ENCODE measurements around the gene PODXL2. TPM values are rescaled to one million over a fixed set of nuclear protein-coding genes. Genes with fewer than 3 reads are reported as not detected.

Gene PODXL2
- total RNA-seq, 1 donor from 2014 or later: 10.7 TPM

DNA sequence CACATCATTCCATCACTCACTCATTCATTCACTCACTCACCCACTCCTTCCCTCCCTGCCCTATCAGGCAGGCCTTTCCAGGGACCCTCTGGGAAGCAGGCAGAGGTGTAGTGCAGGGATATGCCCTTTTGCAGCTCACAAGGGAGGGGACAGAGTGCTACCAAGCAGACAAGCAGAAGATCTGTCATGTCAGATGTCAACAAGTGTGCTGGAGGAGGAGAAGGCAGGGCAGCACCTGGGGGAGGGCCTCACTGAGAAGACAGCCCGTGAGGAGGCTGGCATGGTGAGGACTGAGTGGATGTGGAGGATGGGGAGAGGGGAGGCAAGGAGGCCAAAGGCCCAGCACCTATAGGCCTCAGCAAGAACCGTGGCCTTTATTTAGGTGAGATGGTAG, 59.0 kb downstream of the PODXL2 start:
- H3K4me3 Mint-ChIP-seq (ENCODE audit: unreplicated experiment): no peak overlapping the region
- H3K4me1 Mint-ChIP-seq (ENCODE audit: low read depth): peaks cover 6% of the 10 kb centered on the region
- no peaks in the 10 kb centered on the region for H3K36me3 Mint-ChIP-seq (ENCODE audit: low read depth)
- H3K9me3 Mint-ChIP-seq (ENCODE audit: low read depth): no peaks in the 10 kb centered on the region
- TF ChIP-seq, protein P1, sequence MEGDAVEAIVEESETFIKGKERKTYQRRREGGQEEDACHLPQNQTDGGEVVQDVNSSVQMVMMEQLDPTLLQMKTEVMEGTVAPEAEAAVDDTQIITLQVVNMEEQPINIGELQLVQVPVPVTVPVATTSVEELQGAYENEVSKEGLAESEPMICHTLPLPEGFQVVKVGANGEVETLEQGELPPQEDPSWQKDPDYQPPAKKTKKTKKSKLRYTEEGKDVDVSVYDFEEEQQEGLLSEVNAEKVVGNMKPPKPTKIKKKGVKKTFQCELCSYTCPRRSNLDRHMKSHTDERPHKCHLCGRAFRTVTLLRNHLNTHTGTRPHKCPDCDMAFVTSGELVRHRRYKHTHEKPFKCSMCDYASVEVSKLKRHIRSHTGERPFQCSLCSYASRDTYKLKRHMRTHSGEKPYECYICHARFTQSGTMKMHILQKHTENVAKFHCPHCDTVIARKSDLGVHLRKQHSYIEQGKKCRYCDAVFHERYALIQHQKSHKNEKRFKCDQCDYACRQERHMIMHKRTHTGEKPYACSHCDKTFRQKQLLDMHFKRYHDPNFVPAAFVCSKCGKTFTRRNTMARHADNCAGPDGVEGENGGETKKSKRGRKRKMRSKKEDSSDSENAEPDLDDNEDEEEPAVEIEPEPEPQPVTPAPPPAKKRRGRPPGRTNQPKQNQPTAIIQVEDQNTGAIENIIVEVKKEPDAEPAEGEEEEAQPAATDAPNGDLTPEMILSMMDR (IDR thresholded peaks at IDR 0.05): no peak
- H3K27me3 Mint-ChIP-seq (ENCODE audit: low read depth): no peaks in the 10 kb centered on the region
- H3K27ac Mint-ChIP-seq (ENCODE audit: unreplicated experiment): no peak overlapping the region
- peak; percentile 40 for DNase-seq (ENCODE audit: low spot score)

DNA sequence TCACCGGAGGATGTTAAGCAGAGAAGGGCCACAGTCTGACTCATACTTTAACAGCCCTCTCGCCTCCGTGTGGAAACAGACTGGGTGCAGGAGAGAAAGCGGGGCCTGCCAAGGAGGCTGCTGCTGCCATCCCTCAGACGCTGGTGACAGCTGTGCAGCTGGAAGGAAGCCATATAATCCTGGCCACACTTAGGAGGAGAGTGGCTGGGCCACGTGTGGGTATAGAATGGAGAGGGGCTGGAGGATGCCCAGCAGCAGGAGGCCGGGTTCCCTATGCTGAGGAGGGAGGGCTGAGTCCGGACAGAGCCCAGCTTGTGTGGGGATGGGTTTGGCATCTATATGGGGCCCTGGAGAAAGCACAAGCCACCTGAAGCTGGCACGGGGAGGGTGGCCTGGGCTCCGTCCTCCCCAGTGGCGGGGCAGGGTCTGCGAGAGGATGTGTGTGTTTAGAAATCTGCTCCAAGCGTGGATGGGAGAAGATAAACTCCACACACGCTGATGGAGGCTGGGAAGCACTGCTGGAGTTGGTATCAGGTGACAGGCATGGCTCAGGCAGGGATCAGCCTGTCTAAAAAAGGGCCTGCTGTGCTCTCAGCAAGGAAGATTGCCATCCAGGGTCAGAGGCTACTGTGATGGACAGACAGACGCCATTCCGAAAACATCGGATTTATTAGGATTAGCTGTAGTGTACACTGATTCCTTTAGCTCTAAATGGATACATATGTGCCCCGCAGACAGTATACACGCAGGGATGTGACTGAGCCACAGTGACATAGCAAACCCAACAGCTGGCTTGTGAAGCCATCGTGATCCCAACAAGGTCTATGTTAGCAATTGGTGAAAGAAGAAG, 59.7 kb downstream of the PODXL2 start:
- TF ChIP-seq, protein P1 (IDR thresholded peaks at IDR 0.05): no peak
- no peak overlapping the region for H3K27ac Mint-ChIP-seq (ENCODE audit: unreplicated experiment)
- DNase-seq (ENCODE audit: low spot score): peak; percentile 74
- no peaks in the 10 kb centered on the region for H3K27me3 Mint-ChIP-seq (ENCODE audit: low read depth)
- peaks cover 4% of the 10 kb centered on the region for H3K4me1 Mint-ChIP-seq (ENCODE audit: low read depth)
- H3K36me3 Mint-ChIP-seq (ENCODE audit: low read depth): peaks cover 3% of the 10 kb centered on the region
- peak overlapping the region; percentile 29 for H3K4me3 Mint-ChIP-seq (ENCODE audit: unreplicated experiment)
- no peaks in the 10 kb centered on the region for H3K9me3 Mint-ChIP-seq (ENCODE audit: low read depth)

DNA sequence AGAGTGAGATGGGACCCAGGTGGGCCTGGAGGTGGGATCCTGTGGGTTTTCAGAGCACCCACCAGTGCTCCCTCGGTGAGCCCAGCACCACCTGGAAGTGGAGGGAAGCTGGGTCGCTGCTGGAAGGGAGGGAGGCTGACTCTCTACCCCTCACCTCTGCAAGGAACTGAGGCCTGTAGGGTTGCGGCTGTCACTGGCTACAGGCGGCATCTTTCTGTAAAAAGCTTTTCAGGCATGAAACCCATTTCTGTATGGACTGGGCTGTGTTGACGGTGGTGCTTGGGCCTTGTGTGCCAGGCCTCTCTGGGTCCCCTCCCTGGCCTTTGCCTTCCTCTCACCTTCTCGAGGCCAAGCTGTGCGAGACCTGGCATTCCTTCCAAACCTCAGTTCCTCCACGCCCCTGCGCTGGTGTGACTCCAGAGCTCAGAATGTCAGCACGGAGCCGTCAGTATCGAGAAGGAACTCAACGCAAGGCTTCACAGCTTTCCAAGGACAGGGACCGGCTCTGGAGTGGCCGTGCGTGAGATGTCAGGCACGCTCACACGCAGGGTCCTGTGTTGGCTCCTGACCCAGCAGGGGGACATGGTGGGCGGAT, 60.4 kb downstream of the PODXL2 start:
- TF ChIP-seq, protein P1 (IDR thresholded peaks at IDR 0.05): no peak
- Mint-ChIP-seq H3K4me3 (ENCODE audit: unreplicated experiment) (peak overlapping the region; percentile 28), H3K4me1 (ENCODE audit: low read depth) (peaks cover 1% of the 10 kb centered on the region), H3K27ac (ENCODE audit: unreplicated experiment) (no peak overlapping the region), H3K36me3 (ENCODE audit: low read depth) (peaks cover 4% of the 10 kb centered on the region), H3K27me3 (ENCODE audit: low read depth) (no peaks in the 10 kb centered on the region), H3K9me3 (ENCODE audit: low read depth) (no peaks in the 10 kb centered on the region)
- DNase-seq (ENCODE audit: low spot score): peak; percentile 65

DNA sequence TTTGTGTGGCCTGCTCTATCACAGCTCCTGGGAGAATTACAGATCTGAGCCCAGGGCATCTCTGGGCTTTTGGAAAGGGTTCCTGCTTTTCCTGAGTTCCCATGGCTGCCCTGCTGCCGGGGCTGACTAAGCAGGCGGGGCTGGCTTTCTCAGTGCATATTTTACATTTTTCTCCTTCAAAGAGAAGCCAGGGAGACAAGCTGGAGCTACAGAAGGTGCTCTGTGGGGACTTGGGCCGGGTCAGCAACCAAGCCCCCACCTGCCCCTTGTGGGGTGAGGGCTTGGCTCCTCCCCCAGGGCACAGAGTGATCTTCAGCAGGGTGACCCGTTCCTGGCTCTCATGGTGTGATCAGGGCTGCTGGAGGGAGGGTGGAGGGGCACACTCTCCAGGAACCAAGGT, 61.1 kb downstream of the PODXL2 start:
- peak; percentile 65 for DNase-seq (ENCODE audit: low spot score)
- Mint-ChIP-seq H3K4me1 (ENCODE audit: low read depth) (peaks cover 7% of the 10 kb centered on the region), H3K36me3 (ENCODE audit: low read depth) (peaks cover 4% of the 10 kb centered on the region), H3K27ac (ENCODE audit: unreplicated experiment) (no peak overlapping the region), H3K4me3 (ENCODE audit: unreplicated experiment) (peak overlapping the region; percentile 25), H3K27me3 (ENCODE audit: low read depth) (no peaks in the 10 kb centered on the region), H3K9me3 (ENCODE audit: low read depth) (no peaks in the 10 kb centered on the region)
- TF ChIP-seq, protein P1 (IDR thresholded peaks at IDR 0.05): no peak

DNA sequence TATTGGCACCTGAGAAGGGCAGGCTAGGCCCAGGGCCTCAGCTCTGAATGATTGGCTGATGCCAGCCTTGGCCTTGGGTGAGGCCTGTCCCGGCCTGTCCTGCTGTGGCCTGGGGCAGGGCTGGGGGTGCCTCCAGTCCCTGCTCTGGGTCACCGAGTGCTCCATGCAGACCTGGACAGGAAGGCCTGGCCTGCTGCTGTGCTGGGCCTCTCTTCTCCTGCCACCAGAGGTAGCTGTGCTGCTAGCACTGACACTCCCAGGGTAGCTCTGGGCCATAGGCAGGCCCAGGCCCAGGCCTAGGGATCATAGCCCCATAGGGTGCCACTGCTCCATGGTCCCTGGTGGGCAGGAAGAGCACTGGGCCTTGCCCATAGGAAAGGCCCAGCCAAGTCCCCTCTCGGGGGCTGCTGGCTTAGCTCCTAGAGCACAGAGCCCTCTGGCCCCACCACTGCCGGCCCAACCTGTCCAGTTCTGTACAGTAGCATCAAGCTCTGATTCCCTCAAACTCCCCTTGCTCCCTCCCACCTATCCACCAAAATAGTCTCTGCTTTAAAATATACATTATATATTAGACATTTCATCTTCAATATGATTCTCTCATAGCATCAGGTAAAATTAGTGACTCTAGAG, 62.0 kb downstream of the PODXL2 start:
- Mint-ChIP-seq H3K9me3 (ENCODE audit: low read depth) (no peaks in the 10 kb centered on the region), H3K4me1 (ENCODE audit: low read depth) (peaks cover 8% of the 10 kb centered on the region), H3K27ac (ENCODE audit: unreplicated experiment) (no peak overlapping the region), H3K4me3 (ENCODE audit: unreplicated experiment) (no peak overlapping the region), H3K36me3 (ENCODE audit: low read depth) (peaks cover 4% of the 10 kb centered on the region), H3K27me3 (ENCODE audit: low read depth) (no peaks in the 10 kb centered on the region)
- TF ChIP-seq, protein P1 (IDR thresholded peaks at IDR 0.05): peak; percentile 83
- peak; percentile 88 for DNase-seq (ENCODE audit: low spot score)

Data from chondrocyte (in vitro differentiated cells).